Stromal cell of bone marrow (primary cell): ENCODE data around the gene ECM1.

Experiments used
- DNase-seq: peaks from one replicate; pipeline ENCODE4 v3.0.0-alpha.2; 2012; ENCODE audit warnings: low read depth

ECM1 gene

GRCh38 chr1:150545486-150546032, 37.6 kb downstream of the ECM1 start:
- no peak for DNase-seq

- no peak for DNase-seq
Observed at GRCh38 chr1:150546294-150546937, 38.5 kb downstream of the ECM1 start.

- no peak for DNase-seq
Observed at GRCh38 chr1:150548324-150548631, 40.4 kb downstream of the ECM1 start.

GRCh38 chr1:150548632-150549495, 41.0 kb downstream of the ECM1 start, which contains the start of gene ADAMTSL4:
ADAMTSL4 (plus strand) TSS chr1:150549408; CDS start chr1:150552289, 2,881 bp downstream.
- DNase-seq: no peak

- DNase-seq: no peak
Observed at GRCh38 chr1:150549496-150550221, 41.8 kb downstream of the ECM1 start.

DNA sequence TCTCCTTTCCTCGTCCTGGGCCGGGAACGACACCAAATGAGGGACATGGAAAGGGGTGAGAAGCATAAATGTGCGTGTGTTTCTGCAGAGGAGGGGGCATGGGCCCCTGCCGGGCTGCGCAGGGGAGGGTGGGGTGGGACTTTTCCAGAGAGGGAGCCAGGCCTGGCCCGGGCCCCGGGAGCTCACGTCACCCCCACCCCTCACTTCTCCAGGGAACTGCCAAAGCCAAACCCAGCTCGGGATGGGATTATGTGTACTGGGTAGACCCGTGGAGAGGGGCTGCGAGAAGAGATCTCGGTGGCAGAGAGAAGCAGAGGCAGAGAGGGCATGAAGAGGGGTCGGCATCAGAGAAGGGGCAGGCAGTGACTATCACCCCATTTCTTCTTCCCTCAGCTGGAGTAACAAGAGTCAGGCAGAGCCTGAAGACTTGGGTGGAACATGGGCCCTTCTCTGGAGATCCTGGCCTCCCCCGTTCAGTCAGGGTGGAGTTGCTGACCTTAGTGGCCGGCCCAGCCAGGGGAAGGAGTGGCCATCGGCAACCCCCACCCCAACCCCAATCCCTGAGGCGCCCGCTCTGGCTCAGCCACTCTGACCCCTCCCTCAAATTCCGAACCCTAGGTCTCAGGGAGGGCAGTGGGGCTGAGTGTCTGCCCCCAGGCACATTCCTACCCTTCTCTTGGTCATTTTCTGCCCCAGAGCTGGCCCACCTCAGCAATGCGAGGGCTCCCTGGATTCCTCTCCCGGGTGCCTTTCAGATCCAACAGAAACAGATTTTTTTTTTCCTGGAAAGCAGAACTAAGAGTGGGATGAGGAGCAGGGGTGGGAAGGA, 42.5 kb downstream of the ECM1 start:
- no peak for DNase-seq

GRCh38 chr1:150551051-150551783, 43.3 kb downstream of the ECM1 start:
- no peak for DNase-seq

DNA sequence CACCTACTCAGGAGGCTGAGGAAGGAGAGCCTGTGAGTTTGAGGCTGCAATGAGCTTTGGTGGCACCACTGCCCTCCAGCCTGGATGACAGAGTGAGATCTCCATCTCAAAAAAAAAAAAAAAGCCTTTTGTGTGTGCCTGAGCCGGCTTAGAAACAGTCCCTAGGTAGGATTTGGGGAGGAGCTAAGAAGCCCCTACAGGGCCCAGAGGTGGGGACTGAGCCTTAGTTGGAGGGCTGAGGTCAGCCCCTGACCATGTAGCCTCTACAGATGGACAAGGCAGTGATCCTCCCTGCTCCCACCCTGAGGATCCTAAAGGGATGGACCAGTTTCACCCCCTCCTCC, 43.8 kb downstream of the ECM1 start:
- no peak for DNase-seq

GRCh38 chr1:150552128-150552910, 44.4 kb downstream of the ECM1 start:
- DNase-seq: peak; percentile 88

GRCh38 chr1:150552911-150553289, 45.0 kb downstream of the ECM1 start:
- DNase-seq: no peak

- DNase-seq: no peak
Observed at GRCh38 chr1:150553392-150554085, 45.6 kb downstream of the ECM1 start.

GRCh38 chr1:150554086-150554452, 46.2 kb downstream of the ECM1 start:
- no peak for DNase-seq

DNA sequence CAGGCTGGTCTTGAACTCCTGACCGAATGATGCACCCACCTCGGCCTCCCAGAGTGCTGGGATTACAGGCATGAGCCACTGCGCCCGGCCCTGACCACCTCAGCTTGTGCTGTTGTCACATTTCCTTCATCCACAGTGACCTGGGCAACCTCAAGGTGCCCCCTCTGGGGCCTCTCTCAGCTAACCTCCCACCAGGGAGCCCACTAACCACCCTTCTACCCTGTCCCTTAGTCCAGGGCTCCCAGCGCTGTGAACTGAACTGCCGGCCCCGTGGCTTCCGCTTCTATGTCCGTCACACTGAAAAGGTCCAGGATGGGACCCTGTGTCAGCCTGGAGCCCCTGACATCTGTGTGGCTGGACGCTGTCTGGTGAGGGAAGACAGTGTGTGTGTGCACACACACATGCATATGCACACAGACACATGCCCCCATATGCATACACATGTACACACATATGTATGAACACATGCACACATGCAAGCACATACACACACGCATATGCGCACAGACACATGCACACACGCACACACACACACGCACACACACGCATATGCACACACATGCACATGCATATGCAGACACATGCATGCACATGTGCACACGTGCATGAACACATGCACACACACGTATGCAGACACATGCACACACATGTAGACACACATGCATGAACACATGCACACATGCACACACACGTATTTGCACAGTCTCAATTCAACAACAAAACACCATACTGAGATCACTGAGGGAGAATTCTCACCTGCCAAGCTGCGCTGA, 47.5 kb downstream of the ECM1 start:
- DNase-seq: no peak

DNA sequence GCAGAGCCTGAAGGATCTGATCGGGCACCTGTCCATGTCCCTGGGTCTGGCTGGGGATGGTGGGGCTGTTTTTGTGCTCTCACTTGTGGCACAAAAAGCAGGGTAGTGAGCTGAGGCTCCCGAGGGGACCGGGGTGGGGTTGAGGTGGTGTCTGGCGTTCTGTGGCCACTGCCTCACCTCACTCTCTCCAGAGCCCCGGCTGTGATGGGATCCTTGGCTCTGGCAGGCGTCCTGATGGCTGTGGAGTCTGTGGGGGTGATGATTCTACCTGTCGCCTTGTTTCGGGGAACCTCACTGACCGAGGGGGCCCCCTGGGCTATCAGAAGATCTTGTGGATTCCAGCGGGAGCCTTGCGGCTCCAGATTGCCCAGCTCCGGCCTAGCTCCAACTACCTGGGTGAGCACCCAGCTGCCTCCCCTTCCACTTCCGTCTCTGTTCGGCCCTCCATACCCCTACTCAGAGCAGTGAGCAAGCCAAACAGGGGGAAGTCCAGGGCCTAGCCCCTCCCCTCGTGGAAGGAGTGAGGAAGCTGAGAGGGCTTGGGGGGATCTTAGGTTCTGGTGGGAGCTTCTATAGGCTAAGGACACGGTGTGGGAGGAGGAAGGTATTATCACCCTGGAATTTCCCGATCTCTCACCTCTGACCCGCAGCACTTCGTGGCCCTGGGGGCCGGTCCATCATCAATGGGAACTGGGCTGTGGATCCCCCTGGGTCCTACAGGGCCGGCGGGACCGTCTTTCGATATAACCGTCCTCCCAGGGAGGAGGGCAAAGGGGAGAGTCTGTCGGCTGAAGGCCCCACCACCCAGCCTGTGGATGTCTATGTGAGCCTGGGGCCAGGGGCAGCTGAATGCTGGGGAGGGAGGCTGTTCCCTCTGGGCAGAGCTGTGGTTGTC, 48.3 kb downstream of the ECM1 start:
- no peak for DNase-seq

- DNase-seq: no peak
Observed at GRCh38 chr1:150557065-150557600, 49.2 kb downstream of the ECM1 start.

DNA sequence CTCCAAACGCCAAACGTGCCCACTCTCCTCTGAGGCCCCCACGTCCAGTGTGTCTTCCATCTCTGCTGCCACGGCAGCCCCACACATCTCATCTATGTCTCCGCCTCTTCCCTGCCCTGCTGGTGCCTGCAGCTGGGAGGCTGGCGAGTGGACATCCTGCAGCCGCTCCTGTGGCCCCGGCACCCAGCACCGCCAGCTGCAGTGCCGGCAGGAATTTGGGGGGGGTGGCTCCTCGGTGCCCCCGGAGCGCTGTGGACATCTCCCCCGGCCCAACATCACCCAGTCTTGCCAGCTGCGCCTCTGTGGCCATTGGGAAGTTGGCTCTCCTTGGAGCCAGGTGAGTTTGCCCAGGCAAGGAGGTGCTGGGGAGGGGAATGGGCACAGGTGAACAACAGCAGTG, 49.9 kb downstream of the ECM1 start:
- DNase-seq: no peak

GRCh38 chr1:150558303-150558704, 50.4 kb downstream of the ECM1 start:
- no peak for DNase-seq
